ENCODE measurements around the gene SC5D. TPM values are rescaled to one million over a fixed set of nuclear protein-coding genes. Genes with fewer than 3 reads are reported as not detected.

SC5D gene
- total RNA-seq, 4 donors from 2014 or later, result 16.3 to 43.4 (median 29.8) TPM

GRCh38 chr11:121249039-121249663 is 43.4 kb upstream of the SC5D start:
- no peaks in the 10 kb centered on the region for H3K4me1 ChIP-seq
- DNase-seq (ENCODE audit: low spot score in 2 of 2), result no peak
- H3K4me3 ChIP-seq, result no peak overlapping the region
- no peak for TF ChIP-seq POLR2AphosphoS5 (IDR thresholded peaks at IDR 0.05)
- TF ChIP-seq CTCF (IDR thresholded peaks at IDR 0.05), result peak; percentile 66 to 72
- no peak for TF ChIP-seq EP300 (IDR thresholded peaks at IDR 0.05)
- TF ChIP-seq POLR2A (IDR thresholded peaks at IDR 0.05), result no peak
- H3K27ac ChIP-seq, result no peak overlapping the region
- 23% methylated on average over 7 of the region's 7 CpGs for WGBS
- H3K9me3 ChIP-seq, result no peaks in the 10 kb centered on the region
- no peaks in the 10 kb centered on the region for H3K36me3 ChIP-seq
- no peaks in the 10 kb centered on the region for H3K27me3 ChIP-seq

- WGBS, result 85% methylated on average over 4 of the region's 4 CpGs
- H3K36me3 ChIP-seq, result no peaks in the 10 kb centered on the region
- no peak for DNase-seq (ENCODE audit: low spot score in 2 of 2)
- H3K4me1 ChIP-seq, result no peaks in the 10 kb centered on the region
- H3K4me3 ChIP-seq, result no peak overlapping the region
- TF ChIP-seq CTCF (IDR thresholded peaks at IDR 0.05), result no peak
- TF ChIP-seq POLR2A (IDR thresholded peaks at IDR 0.05), result no peak
- TF ChIP-seq POLR2AphosphoS5 (IDR thresholded peaks at IDR 0.05), result no peak
- no peak for TF ChIP-seq EP300 (IDR thresholded peaks at IDR 0.05)
- no peaks in the 10 kb centered on the region for H3K27me3 ChIP-seq
- no peak overlapping the region for H3K27ac ChIP-seq
- no peaks in the 10 kb centered on the region for H3K9me3 ChIP-seq
These were observed 41.7 kb upstream of the SC5D start for GRCh38 chr11:121250843-121251242.

- Histone ChIP-seq H3K27ac (no peak overlapping the region), H3K9me3 (no peaks in the 10 kb centered on the region), H3K27me3 (no peaks in the 10 kb centered on the region), H3K36me3 (no peaks in the 10 kb centered on the region), H3K4me3 (no peak overlapping the region), H3K4me1 (no peaks in the 10 kb centered on the region)
- no peak for DNase-seq (ENCODE audit: low spot score in 2 of 2)
- no peak for TF ChIP-seq EP300 (IDR thresholded peaks at IDR 0.05)
- TF ChIP-seq POLR2AphosphoS5 (IDR thresholded peaks at IDR 0.05), result no peak
- TF ChIP-seq POLR2A (IDR thresholded peaks at IDR 0.05), result no peak
- no peak for TF ChIP-seq CTCF (IDR thresholded peaks at IDR 0.05)
These were observed 38.6 kb upstream of the SC5D start for GRCh38 chr11:121253951-121254350.

GRCh38 chr11:121254756-121255155 is 37.8 kb upstream of the SC5D start:
- Histone ChIP-seq H3K4me1 (no peaks in the 10 kb centered on the region), H3K27me3 (no peaks in the 10 kb centered on the region), H3K36me3 (no peaks in the 10 kb centered on the region), H3K4me3 (no peak overlapping the region), H3K9me3 (no peaks in the 10 kb centered on the region), H3K27ac (no peak overlapping the region)
- no peak for DNase-seq (ENCODE audit: low spot score in 2 of 2)
- no peak for TF ChIP-seq EP300 (IDR thresholded peaks at IDR 0.05)
- no peak for TF ChIP-seq CTCF (IDR thresholded peaks at IDR 0.05)
- TF ChIP-seq POLR2A (IDR thresholded peaks at IDR 0.05), result no peak
- no peak for TF ChIP-seq POLR2AphosphoS5 (IDR thresholded peaks at IDR 0.05)

GRCh38 chr11:121255473-121256125 is 37.0 kb upstream of the SC5D start:
- Histone ChIP-seq H3K4me1 (no peaks in the 10 kb centered on the region), H3K4me3 (no peak overlapping the region), H3K36me3 (no peaks in the 10 kb centered on the region), H3K27ac (no peak overlapping the region), H3K9me3 (no peaks in the 10 kb centered on the region), H3K27me3 (no peaks in the 10 kb centered on the region)
- no peak for TF ChIP-seq POLR2AphosphoS5 (IDR thresholded peaks at IDR 0.05)
- no peak for TF ChIP-seq CTCF (IDR thresholded peaks at IDR 0.05)
- TF ChIP-seq EP300 (IDR thresholded peaks at IDR 0.05), result no peak
- TF ChIP-seq POLR2A (IDR thresholded peaks at IDR 0.05), result no peak
- 88% methylated on average over 2 of the region's 2 CpGs for WGBS
- no peak for DNase-seq (ENCODE audit: low spot score in 2 of 2)
